B cell (primary cell): ENCODE data around the gene MEGF8.

Experiments used
- EZH2 ChIP-seq: IDR thresholded peaks from 2 replicates; pipeline ENCODE4 v1.6.1; 2012; ENCODE audit warnings: borderline replicate concordance, low read depth, mild to moderate bottlenecking, moderate library complexity, low read length; ENCODE audit not compliant: insufficient read depth, poor library complexity, severe bottlenecking
- TF ChIP-seq, protein P1 (sequence below): fragments of 200-600 bp; IDR thresholded peaks from one replicate; pipeline ENCODE4 v1.8.0; 2022; ENCODE audit warnings: antibody characterized with exemption, mild to moderate bottlenecking

GRCh38 chr19:42388851-42389489, 63.5 kb downstream of the MEGF8 start:
- TF ChIP-seq, protein P1, sequence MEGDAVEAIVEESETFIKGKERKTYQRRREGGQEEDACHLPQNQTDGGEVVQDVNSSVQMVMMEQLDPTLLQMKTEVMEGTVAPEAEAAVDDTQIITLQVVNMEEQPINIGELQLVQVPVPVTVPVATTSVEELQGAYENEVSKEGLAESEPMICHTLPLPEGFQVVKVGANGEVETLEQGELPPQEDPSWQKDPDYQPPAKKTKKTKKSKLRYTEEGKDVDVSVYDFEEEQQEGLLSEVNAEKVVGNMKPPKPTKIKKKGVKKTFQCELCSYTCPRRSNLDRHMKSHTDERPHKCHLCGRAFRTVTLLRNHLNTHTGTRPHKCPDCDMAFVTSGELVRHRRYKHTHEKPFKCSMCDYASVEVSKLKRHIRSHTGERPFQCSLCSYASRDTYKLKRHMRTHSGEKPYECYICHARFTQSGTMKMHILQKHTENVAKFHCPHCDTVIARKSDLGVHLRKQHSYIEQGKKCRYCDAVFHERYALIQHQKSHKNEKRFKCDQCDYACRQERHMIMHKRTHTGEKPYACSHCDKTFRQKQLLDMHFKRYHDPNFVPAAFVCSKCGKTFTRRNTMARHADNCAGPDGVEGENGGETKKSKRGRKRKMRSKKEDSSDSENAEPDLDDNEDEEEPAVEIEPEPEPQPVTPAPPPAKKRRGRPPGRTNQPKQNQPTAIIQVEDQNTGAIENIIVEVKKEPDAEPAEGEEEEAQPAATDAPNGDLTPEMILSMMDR = no peak
- TF ChIP-seq EZH2 = no peak
